HepG2 (cell line): Measurements from ENCODE around the gene CUEDC2. TPM values are rescaled to one million over a fixed set of nuclear protein-coding genes. Genes with fewer than 3 reads are reported as not detected.

Source experiments
- AGO1 ChIP-seq: fragments of 200-400 bp; formaldehyde crosslinking; IDR thresholded peaks from 2 replicates; pipeline ENCODE4 v1.6.1; 2017; ENCODE audit warnings: mild to moderate bottlenecking, low read depth, low read length, moderate library complexity; ENCODE audit not compliant: poor library complexity, severe bottlenecking
- ARHGAP35 ChIP-seq: sonication (generic); formaldehyde crosslinking; IDR thresholded peaks from 2 replicates; pipeline ENCODE4 v1.9.0; 2022; ENCODE audit warnings: mild to moderate bottlenecking, inconsistent platforms, moderate library complexity, missing genetic modification reagents, borderline replicate concordance
- GATAD1 ChIP-seq: IDR thresholded peaks from 2 replicates; pipeline ENCODE4 v1.6.1; 2016; ENCODE audit warnings: missing genetic modification reagents, missing compliant biosample characterization
- HNRNPH1 ChIP-seq: fragments of 200-400 bp; formaldehyde crosslinking; optimal IDR thresholded peaks from 2 replicates; pipeline ENCODE3; 2017; ENCODE audit warnings: mild to moderate bottlenecking, low read depth, low read length
- HNRNPUL1 ChIP-seq: fragments of 200-400 bp; formaldehyde crosslinking; IDR thresholded peaks from 2 replicates; pipeline ENCODE4 v1.6.1; 2017; ENCODE audit warnings: low read depth, mild to moderate bottlenecking, low read length, moderate library complexity
- TEAD3 ChIP-seq: optimal IDR thresholded peaks from 2 replicates; pipeline ENCODE3; 2016; ENCODE audit warnings: borderline replicate concordance
- ZMYM2 ChIP-seq: sonication (generic); formaldehyde crosslinking; IDR thresholded peaks from 2 replicates; pipeline ENCODE4 v1.8.0; 2022; ENCODE audit warnings: mild to moderate bottlenecking, missing genetic modification reagents
- ZNF549 ChIP-seq: sonication (generic); formaldehyde crosslinking; IDR thresholded peaks from 2 replicates; pipeline ENCODE4 v1.5.0; 2020; ENCODE audit warnings: missing genetic modification reagents
- ZNF724P ChIP-seq: sonication (generic); formaldehyde crosslinking; IDR thresholded peaks from 2 replicates; pipeline ENCODE4 v1.8.0; 2022; ENCODE audit warnings: missing genetic modification reagents, borderline replicate concordance
- ZNF775 ChIP-seq: sonication (generic); formaldehyde crosslinking; IDR thresholded peaks from 2 replicates; pipeline ENCODE4 v1.4.0; 2020; ENCODE audit warnings: missing genetic modification reagents, mild to moderate bottlenecking, moderate library complexity, borderline replicate concordance
- polyA plus RNA-seq, 8 experiments: library from polyadenylated mRNA; depleted of rRNA in 3 of 8; stranded (reverse) in 7 of 8; unstranded in 1 of 8; fragments of >200 nt; fragmentation: Illumina TruSeq in 4 of 8; extraction: Trizol in 4 of 8; gene quantifications; 2 replicates each; pipeline versions ENCODE4 v1.2.1 to v1.2.3, GENCODE V29; 2011 to 2016; ENCODE audit warnings: low read depth in 4 of 8, missing spikeins in 1 of 8, mixed read lengths in 1 of 8; ENCODE audit not compliant: insufficient read depth in 1 of 8
- total RNA-seq, 5 experiments: library from RNA; depleted of rRNA; stranded (reverse); fragments of >200 nt; fragmentation: Illumina TruSeq; extraction: Trizol; gene quantifications; 2 replicates each; pipeline ENCODE4 v1.2.3, GENCODE V29; 2016; ENCODE audit warnings: low read depth in 1 of 5
- TF ChIP-seq, protein P1 (sequence below): IDR thresholded peaks from 2 replicates; pipeline ENCODE4 v1.4.0; 2020; ENCODE audit warnings: mild to moderate bottlenecking, missing genetic modification reagents
- TF ChIP-seq, protein P2 (sequence below): sonication (generic); formaldehyde crosslinking; IDR thresholded peaks from 2 replicates; pipeline ENCODE4 v1.4.0; 2020; ENCODE audit warnings: missing genetic modification reagents
- TF ChIP-seq, protein P3 (sequence below): sonication (generic); formaldehyde crosslinking; IDR thresholded peaks from 2 replicates; pipeline ENCODE4 v1.4.0; 2020; ENCODE audit warnings: mild to moderate bottlenecking, missing genetic modification reagents
- TF ChIP-seq, protein P4 (sequence below): sonication (generic); formaldehyde crosslinking; IDR thresholded peaks from 2 replicates; pipeline ENCODE4 v1.4.0; 2020; ENCODE audit warnings: missing genetic modification reagents, mild to moderate bottlenecking, borderline replicate concordance
- TF ChIP-seq, protein P5 (sequence below): sonication (generic); formaldehyde crosslinking; IDR thresholded peaks from 2 replicates; pipeline ENCODE4 v1.5.0; 2020; ENCODE audit warnings: mild to moderate bottlenecking, low read depth, missing genetic modification reagents, borderline replicate concordance
- TF ChIP-seq, protein P6 (sequence below): IDR thresholded peaks from 2 replicates; pipeline ENCODE4 v1.6.1; 2016; ENCODE audit warnings: control low read depth

The CUEDC2 gene
- total and polyA plus RNA-seq, 2 of the 13 experiments (the other 11 are each of a cell fraction or from before 2014, with no cell fraction given): 13.1 to 18.4 TPM

DNA sequence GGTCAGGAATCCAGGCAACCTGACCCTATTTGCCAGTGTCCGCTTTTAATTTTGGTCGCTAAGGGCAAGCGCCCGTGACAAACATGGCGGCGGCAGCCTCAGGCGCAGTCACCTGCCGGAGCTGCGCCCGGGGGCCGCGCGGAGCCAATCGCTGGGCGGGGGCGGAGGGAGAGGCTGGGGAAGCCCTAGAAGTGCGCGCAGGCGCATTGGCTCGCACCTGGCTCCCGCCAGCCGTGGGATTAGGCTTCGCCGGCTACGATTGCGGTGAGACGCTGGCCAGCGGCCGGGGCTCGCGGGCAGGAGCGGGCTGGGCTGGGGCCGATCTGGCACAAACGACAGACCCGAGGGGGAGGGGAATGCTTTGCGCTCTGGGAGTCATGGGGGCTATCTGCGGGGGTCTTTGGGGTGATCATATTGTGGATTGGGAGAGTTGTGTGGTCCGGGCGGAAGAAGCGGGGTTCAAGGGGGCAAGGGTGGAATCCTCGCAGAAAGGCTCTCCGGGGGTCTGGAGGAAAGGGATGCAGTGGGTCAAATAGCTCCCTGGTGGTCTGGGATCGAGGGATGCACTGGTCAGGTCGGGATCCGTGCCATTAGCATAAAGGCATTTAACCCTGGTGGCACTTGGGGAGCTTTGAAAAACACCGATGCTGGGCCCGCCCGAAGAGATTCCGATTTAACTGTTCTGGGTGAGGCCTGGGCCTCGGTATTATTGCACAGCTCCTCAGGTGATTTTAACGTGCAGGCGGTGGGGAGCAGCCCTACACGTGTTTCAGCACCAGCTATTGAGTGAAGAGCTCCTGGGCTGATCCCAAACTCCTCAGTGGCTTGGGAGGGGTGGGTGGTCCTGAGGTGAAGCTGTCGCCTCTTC, 29.0 kb upstream of the CUEDC2 start (continued):
- TF ChIP-seq, protein P1, sequence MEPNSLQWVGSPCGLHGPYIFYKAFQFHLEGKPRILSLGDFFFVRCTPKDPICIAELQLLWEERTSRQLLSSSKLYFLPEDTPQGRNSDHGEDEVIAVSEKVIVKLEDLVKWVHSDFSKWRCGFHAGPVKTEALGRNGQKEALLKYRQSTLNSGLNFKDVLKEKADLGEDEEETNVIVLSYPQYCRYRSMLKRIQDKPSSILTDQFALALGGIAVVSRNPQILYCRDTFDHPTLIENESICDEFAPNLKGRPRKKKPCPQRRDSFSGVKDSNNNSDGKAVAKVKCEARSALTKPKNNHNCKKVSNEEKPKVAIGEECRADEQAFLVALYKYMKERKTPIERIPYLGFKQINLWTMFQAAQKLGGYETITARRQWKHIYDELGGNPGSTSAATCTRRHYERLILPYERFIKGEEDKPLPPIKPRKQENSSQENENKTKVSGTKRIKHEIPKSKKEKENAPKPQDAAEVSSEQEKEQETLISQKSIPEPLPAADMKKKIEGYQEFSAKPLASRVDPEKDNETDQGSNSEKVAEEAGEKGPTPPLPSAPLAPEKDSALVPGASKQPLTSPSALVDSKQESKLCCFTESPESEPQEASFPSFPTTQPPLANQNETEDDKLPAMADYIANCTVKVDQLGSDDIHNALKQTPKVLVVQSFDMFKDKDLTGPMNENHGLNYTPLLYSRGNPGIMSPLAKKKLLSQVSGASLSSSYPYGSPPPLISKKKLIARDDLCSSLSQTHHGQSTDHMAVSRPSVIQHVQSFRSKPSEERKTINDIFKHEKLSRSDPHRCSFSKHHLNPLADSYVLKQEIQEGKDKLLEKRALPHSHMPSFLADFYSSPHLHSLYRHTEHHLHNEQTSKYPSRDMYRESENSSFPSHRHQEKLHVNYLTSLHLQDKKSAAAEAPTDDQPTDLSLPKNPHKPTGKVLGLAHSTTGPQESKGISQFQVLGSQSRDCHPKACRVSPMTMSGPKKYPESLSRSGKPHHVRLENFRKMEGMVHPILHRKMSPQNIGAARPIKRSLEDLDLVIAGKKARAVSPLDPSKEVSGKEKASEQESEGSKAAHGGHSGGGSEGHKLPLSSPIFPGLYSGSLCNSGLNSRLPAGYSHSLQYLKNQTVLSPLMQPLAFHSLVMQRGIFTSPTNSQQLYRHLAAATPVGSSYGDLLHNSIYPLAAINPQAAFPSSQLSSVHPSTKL: peak; percentile 32; the same call in 1 of the 2 replicates
- TF ChIP-seq TEAD3 (CRISPR knock-in tag) (no peak), ZNF549 (CRISPR knock-in tag) (no peak), GATAD1 (CRISPR knock-in tag) (peak; percentile 68), HNRNPH1 (no peak), ZMYM2 (CRISPR knock-in tag) (no peak), HNRNPUL1 (no peak), AGO1 (peak; percentile 32), ZNF775 (CRISPR knock-in tag) (no peak), ZNF724P (no peak; the same call in 1 of the 2 replicates), ARHGAP35 (no peak)
- TF ChIP-seq, protein P2, sequence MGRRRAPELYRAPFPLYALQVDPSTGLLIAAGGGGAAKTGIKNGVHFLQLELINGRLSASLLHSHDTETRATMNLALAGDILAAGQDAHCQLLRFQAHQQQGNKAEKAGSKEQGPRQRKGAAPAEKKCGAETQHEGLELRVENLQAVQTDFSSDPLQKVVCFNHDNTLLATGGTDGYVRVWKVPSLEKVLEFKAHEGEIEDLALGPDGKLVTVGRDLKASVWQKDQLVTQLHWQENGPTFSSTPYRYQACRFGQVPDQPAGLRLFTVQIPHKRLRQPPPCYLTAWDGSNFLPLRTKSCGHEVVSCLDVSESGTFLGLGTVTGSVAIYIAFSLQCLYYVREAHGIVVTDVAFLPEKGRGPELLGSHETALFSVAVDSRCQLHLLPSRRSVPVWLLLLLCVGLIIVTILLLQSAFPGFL (CRISPR knock-in tag): no peak
- TF ChIP-seq, protein P3, sequence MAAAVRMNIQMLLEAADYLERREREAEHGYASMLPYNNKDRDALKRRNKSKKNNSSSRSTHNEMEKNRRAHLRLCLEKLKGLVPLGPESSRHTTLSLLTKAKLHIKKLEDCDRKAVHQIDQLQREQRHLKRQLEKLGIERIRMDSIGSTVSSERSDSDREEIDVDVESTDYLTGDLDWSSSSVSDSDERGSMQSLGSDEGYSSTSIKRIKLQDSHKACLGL: 0 out of 2 replicates have a peak, but pooled peaks have one; percentile 2
- TF ChIP-seq, protein P4, sequence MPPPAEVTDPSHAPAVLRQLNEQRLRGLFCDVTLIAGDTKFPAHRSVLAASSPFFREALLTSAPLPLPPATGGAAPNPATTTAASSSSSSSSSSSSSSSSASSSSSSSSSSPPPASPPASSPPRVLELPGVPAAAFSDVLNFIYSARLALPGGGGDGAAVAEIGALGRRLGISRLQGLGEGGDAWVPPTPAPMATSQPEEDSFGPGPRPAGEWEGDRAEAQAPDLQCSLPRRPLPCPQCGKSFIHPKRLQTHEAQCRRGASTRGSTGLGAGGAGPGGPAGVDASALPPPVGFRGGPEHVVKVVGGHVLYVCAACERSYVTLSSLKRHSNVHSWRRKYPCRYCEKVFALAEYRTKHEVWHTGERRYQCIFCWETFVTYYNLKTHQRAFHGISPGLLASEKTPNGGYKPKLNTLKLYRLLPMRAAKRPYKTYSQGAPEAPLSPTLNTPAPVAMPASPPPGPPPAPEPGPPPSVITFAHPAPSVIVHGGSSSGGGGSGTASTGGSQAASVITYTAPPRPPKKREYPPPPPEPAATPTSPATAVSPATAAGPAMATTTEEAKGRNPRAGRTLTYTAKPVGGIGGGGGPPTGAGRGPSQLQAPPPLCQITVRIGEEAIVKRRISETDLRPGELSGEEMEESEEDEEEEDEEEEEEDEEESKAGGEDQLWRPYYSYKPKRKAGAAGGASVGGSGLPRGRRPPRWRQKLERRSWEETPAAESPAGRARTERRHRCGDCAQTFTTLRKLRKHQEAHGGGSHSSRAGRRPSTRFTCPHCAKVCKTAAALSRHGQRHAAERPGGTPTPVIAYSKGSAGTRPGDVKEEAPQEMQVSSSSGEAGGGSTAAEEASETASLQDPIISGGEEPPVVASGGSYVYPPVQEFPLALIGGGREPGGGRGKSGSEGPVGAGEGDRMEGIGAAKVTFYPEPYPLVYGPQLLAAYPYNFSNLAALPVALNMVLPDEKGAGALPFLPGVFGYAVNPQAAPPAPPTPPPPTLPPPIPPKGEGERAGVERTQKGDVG (CRISPR knock-in tag): no peak
- TF ChIP-seq, protein P5, sequence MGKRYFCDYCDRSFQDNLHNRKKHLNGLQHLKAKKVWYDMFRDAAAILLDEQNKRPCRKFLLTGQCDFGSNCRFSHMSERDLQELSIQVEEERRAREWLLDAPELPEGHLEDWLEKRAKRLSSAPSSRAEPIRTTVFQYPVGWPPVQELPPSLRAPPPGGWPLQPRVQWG (CRISPR knock-in tag): no peak
- TF ChIP-seq, protein P6, sequence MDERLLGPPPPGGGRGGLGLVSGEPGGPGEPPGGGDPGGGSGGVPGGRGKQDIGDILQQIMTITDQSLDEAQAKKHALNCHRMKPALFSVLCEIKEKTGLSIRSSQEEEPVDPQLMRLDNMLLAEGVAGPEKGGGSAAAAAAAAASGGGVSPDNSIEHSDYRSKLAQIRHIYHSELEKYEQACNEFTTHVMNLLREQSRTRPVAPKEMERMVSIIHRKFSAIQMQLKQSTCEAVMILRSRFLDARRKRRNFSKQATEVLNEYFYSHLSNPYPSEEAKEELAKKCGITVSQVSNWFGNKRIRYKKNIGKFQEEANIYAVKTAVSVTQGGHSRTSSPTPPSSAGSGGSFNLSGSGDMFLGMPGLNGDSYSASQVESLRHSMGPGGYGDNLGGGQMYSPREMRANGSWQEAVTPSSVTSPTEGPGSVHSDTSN (CRISPR knock-in tag): no peak
